Lung (tissue), 12 donors: ENCODE results near the gene TMEM200C. TPM values are rescaled to one million over a fixed set of nuclear protein-coding genes. Genes with fewer than 3 reads are reported as not detected.

Source experiments
- ATAC-seq: fragments of 200-7000 bp; cut with Tn5 transposase; one replicate; pipeline ENCODE4 v1.9.1; 2020; ENCODE audit warnings: moderate number of reproducible peaks; ENCODE audit not compliant: insufficient read depth, low FRiP score
- DNase-seq, 3 donors: peaks; one replicate each; pipeline ENCODE4 v3.0.0-alpha.2; 2013 to 2017
- H3K27ac ChIP-seq, 2 donors: one replicate each; pipeline ENCODE4 v1.5.1; 2013; ENCODE audit warnings: mild to moderate bottlenecking in 2 of 2, moderate library complexity in 2 of 2, control low read depth in 1 of 2, inconsistent platforms in 1 of 2, low read depth in 1 of 2, low read length in 1 of 2
- H3K27me3 ChIP-seq, 3 donors: one replicate each; pipeline ENCODE4 v1.5.1; 2013; ENCODE audit warnings: low read length in 2 of 3; ENCODE audit not compliant: control insufficient read depth in 3 of 3, insufficient read depth in 3 of 3
- H3K36me3 ChIP-seq, 4 donors: one replicate each; pipeline ENCODE4 v1.5.1; 2013; ENCODE audit warnings: low read length in 4 of 4, mild to moderate bottlenecking in 1 of 4, moderate library complexity in 1 of 4; ENCODE audit not compliant: control insufficient read depth in 4 of 4, insufficient read depth in 4 of 4
- H3K4me1 ChIP-seq, 5 donors: one replicate each; pipeline ENCODE4 v1.5.1; 2013; ENCODE audit warnings: low read length in 5 of 5, mild to moderate bottlenecking in 2 of 5, moderate library complexity in 1 of 5; ENCODE audit not compliant: control insufficient read depth in 5 of 5, insufficient read depth in 5 of 5
- H3K4me3 ChIP-seq: one replicate; pipeline ENCODE4 v1.5.1; 2013; ENCODE audit warnings: mild to moderate bottlenecking, control low read depth, moderate library complexity
- H3K9ac ChIP-seq, 2 donors: one replicate each; pipeline ENCODE4 v1.5.1; 2013; ENCODE audit warnings: low read length in 2 of 2, control low read depth in 1 of 2; ENCODE audit not compliant: insufficient read depth in 1 of 2
- H3K9me3 ChIP-seq, 4 donors: one replicate each; pipeline ENCODE4 v1.5.1; 2013; ENCODE audit warnings: low read length in 3 of 4, mild to moderate bottlenecking in 1 of 4, moderate library complexity in 1 of 4; ENCODE audit not compliant: control insufficient read depth in 4 of 4, insufficient read depth in 3 of 4
- WGBS, 2 donors: extraction: QIAGEN DNeasy Blood & Tissue Kit; methylation state at CpG; one replicate each; pipeline ENCODE4 v1.1.7; 2013; 5-methylcytosine and 5-hydroxymethylcytosine counted together
- polyA plus RNA-seq, 2 donors: library from polyadenylated mRNA; stranded (reverse); fragments of 200-250 nt; gene quantifications; one replicate each; pipeline ENCODE4 v1.2.1, GENCODE V29; 2013
- total RNA-seq, 2 donors: library from RNA; depleted of rRNA in 1 of 2; stranded (reverse); fragments of >200 nt in 1 of 2; gene quantifications; one replicate each; pipeline ENCODE4 v1.2.1, GENCODE V29; 2014 to 2021
- TF ChIP-seq, protein P1 (sequence below): IDR thresholded peaks from 2 replicates; pipeline ENCODE4 v1.5.1; 2012; ENCODE audit warnings: mild to moderate bottlenecking; ENCODE audit errors: control extremely low read depth, extremely low read depth
- donor health status: control.
- donor health status: control.
- donor health status: Bipolar disorder and iron deficiency.
- donor health status: healthy.
- donor health status: DM: yes; HTN: yes; CAD: no.

TMEM200C gene
- total and polyA plus RNA-seq, 4 donors: 0.12 to 1.3 (median 0.39) TPM

DNA sequence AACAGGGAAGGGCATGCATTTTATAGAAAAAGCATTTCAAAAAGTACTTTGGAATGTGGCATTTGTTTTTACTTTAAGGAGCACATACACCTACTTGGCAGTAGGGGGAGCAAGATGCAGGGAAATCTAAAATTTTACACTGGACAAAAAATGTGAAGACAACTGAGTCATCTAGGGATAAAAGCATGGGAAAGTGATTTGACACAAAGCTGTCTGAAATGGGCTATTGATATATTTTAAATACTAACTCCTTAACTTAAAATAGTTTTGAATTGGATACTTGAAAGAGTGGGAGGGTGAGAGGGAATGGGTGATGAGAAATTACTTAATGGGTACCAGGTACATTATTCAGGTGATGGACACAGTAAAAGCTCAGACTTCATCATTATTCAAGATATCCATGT is 15.8 kb downstream of the TMEM200C start:
- TF ChIP-seq, protein P1, sequence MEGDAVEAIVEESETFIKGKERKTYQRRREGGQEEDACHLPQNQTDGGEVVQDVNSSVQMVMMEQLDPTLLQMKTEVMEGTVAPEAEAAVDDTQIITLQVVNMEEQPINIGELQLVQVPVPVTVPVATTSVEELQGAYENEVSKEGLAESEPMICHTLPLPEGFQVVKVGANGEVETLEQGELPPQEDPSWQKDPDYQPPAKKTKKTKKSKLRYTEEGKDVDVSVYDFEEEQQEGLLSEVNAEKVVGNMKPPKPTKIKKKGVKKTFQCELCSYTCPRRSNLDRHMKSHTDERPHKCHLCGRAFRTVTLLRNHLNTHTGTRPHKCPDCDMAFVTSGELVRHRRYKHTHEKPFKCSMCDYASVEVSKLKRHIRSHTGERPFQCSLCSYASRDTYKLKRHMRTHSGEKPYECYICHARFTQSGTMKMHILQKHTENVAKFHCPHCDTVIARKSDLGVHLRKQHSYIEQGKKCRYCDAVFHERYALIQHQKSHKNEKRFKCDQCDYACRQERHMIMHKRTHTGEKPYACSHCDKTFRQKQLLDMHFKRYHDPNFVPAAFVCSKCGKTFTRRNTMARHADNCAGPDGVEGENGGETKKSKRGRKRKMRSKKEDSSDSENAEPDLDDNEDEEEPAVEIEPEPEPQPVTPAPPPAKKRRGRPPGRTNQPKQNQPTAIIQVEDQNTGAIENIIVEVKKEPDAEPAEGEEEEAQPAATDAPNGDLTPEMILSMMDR: peak; percentile 60
- ATAC-seq (no peak), DNase-seq (peak in 2 of 3 donors; percentile 57 to 69)
- Histone ChIP-seq H3K9me3 (no peaks in the 10 kb centered on the region), H3K4me3 (no peak overlapping the region), H3K4me1 (peaks cover 0 to 6% (median 0%) of the 10 kb centered on the region in 5 donors), H3K27me3 (no peaks in the 10 kb centered on the region), H3K36me3 (no peaks in the 10 kb centered on the region), H3K27ac (no peak overlapping the region), H3K9ac (no peak overlapping the region)

DNA sequence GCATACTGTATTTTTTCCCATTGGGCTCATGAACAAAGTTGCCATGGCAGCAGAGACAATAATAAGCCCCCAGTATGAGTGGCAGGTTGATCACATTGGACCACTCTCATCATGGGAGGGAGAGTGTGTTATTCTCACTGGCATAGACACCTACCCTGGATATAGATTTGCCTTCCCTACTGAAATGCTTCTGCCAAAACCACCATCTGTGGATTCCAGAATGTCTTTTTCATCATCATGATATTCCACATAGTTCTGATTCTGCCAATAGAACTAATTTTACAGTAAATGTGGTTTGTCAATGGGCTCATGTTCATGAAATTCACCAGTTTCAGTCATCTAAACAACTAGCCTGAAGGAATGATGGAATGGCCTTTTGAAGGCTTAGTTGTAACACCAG is 18.4 kb downstream of the TMEM200C start:
- DNase-seq (no peak), ATAC-seq (no peak)
- TF ChIP-seq, protein P1: no peak
- no peak overlapping the region for H3K27ac ChIP-seq
- no peak overlapping the region for H3K9ac ChIP-seq
- no peak overlapping the region for H3K4me3 ChIP-seq
- H3K36me3 ChIP-seq: no peaks in the 10 kb centered on the region
- no peaks in the 10 kb centered on the region for H3K4me1 ChIP-seq
- no peaks in the 10 kb centered on the region for H3K9me3 ChIP-seq
- H3K27me3 ChIP-seq: no peaks in the 10 kb centered on the region

DNA sequence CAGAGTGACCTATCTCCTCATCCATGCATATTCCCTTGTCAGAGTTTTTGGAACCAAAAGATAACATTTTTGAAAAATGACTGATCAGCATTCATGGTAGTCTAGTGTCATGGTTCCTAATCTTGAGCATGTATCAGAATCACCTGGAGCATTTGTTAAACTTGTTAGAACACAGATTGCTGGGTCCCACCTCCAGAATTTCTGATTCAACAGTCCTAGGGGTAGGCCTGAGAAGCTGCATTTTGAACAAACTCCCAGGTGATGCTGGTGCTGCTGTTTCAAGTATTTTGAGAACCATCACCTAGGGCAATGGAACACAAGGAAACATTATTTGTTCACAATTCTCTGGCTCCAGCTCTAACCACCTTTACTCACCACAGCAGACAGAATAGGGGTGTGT is 21.0 kb downstream of the TMEM200C start:
- Histone ChIP-seq H3K36me3 (no peaks in the 10 kb centered on the region), H3K9me3 (no peaks in the 10 kb centered on the region), H3K27ac (no peak overlapping the region), H3K27me3 (no peaks in the 10 kb centered on the region), H3K4me3 (no peak overlapping the region), H3K9ac (no peak overlapping the region), H3K4me1 (no peaks in the 10 kb centered on the region)
- ATAC-seq: no peak
- no peak for DNase-seq
- TF ChIP-seq, protein P1: no peak

DNA sequence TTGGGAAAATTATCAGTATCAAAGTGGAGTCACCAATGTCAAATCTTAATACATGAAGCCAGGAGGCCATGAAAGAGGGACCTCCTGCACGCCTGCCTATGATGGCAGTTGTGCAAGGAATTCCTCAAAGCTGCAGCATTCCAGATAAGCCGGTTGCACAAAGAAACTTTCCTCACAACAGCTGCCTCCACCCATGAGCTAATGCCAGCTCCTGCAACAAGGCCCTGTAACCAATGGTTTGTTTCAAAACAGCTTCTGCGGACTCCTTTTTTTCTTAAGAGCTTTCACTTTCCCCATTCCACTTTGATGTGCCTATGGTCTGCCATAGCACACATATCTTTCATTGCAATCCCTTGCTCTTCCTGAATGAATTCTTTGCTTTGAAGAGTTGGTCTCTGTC is 22.4 kb downstream of the TMEM200C start:
- Histone ChIP-seq H3K4me3 (no peak overlapping the region), H3K9ac (no peak overlapping the region), H3K9me3 (no peaks in the 10 kb centered on the region), H3K27ac (no peak overlapping the region), H3K4me1 (no peaks in the 10 kb centered on the region), H3K36me3 (no peaks in the 10 kb centered on the region), H3K27me3 (no peaks in the 10 kb centered on the region)
- 56 to 59% methylated on average over 3 of the region's 3 CpGs for WGBS, 2 donors
- peak in 2 of 3 donors; percentile 21 to 30 for DNase-seq
- no peak for ATAC-seq
- TF ChIP-seq, protein P1: no peak
